Stimulated activated CD4-positive, alpha-beta T cell treated with anti-CD3 and anti-CD28 coated beads, Interleukin-4, amount 100 ng/mL, for 1 hour (primary cell): ENCODE measurements around the gene ABHD12.

Experiments used
- DNase-seq: peaks from one replicate; pipeline ENCODE4 v3.0.0-alpha.2; 2020

The ABHD12 gene

DNA sequence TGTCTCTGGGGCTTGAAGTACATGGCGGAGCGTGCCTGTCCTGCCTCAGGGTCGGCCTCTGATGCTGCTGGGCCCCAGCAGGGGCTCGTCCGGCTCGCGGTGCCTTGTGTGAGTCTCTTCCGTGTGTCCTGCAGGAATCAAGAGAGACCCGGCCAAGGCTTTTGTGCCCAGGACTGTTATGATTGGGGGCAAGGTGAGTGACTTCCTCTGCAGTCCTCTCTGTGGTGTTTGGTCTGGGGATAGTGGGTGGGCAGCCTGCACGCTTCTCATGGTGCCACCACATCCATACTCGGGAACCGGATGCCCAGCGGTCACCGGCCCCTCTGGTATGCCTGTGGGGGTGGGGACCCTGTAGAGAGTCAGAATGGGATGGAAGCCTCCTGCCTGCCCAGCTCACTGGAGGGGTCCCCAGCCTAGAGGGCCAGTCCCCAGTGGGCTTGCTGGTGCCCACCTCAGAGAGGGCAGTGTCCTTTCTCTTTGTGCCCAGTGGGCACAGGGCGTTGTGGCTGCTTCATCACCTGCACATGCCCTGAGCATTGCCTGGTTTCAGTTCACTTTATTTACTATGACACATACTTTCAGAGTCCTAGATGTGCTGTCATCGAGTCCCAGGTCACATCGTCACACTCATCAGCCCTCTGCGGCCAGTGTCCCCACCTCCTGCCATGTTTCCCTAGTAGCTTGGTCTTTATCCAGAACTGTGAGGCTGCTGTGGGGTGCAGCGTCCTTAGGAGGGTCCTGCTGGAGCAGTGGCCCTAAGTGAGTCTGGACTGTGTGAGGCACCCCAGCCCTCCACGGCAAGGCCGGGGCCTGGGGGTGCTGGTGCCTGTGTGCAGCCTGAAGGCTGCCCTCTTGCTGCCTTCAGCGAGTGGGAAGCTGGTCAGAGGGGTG, 102.1 kb downstream of the ABHD12 start:
- no peak for DNase-seq

DNA sequence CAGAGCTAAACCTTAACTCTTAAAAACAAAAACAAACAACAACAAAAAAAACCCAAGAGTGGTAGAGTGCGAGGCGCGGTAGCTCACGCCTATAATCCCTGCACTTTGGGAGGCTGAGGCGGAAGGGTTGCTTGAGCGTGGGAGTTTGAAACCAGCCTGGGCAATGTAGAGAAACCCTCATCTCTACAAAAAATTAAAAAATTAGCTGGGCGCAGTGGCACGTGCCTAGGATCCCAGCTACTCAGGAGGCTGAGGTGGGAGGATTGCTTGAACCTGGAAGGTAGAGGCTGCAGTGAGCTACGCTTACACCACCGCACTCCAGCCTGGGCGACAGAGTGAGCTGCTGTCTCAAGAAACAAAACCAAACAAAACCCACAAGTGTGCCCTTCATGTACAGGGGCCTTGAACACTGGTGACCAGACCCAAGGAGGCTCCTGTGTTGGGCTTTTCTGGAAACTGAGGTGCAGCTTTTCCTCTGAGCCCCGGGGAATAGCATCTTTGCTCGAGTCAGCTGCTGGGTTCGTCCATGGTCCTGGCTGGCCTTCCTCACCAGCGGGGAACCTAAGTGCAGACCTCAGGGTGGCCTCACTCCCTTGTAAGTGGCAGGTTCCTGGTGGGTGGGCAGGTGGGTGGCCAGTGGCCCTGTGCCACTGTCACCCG, 102.9 kb downstream of the ABHD12 start:
- no peak for DNase-seq

DNA sequence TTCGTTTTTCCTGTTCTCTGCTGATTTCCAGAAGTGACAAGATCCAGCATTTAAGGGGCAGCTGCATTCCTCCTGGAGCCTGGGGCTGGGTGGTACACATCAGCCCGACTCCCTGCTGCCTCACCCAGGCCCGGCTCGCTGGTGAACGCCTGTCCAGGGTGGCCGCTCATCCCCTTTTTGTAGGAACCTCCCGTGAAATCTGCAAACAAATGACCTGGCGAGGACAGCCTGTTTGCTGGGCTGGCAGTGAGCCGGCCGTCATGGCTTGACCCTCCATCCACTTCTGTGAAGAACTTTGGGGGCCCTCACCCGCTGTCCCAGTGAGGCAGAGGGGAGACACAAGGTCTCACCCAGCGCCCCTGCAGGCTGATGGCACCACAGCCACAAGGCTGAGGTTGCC, 103.7 kb downstream of the ABHD12 start:
- DNase-seq: no peak

DNA sequence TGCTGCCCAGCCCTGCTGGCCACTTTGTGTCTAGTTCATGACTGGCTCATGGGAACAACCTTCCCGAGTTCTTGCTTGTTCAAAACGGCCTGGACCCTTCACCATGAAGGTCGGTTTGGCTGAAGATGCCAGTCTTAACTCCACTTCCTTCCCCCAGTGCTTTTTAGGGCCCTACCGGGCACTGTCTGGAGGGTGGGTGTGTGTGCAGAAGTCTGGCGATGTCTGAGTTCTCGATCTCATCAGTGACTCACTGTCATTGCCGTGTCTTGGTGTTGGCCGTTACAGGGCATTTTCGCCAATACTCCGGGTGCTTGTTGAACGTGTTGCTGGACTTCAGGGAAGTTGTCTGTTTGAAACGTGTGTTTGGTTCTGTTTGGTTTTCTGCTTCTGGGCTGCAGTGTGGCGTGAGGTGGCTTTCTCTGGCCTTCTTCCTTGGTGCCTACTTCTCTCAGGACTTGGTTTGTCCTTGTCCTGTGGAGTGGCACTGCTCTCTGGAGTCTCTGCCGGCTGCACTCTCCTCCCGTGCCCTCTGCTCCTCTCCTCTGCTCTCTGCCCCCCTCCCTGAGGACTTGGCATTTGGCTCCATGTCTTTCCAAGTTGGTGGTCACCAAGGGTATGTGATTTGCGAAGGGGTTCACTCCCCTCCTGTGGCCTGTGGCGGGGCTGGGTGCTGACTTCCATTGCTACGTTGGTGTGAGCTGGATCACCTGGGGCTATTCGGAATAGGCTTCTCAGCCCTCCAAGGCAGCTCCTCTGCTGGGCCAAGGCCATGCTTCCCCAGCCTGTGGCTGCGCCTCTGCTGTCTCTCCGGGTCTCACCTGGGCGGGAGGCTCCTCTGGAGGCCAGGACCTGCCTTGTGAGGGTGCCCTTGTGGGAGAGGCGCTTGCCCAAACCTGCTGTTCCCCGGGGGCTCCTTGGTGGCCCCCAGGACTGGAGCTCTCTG, 104.5 kb downstream of the ABHD12 start:
- no peak for DNase-seq

DNA sequence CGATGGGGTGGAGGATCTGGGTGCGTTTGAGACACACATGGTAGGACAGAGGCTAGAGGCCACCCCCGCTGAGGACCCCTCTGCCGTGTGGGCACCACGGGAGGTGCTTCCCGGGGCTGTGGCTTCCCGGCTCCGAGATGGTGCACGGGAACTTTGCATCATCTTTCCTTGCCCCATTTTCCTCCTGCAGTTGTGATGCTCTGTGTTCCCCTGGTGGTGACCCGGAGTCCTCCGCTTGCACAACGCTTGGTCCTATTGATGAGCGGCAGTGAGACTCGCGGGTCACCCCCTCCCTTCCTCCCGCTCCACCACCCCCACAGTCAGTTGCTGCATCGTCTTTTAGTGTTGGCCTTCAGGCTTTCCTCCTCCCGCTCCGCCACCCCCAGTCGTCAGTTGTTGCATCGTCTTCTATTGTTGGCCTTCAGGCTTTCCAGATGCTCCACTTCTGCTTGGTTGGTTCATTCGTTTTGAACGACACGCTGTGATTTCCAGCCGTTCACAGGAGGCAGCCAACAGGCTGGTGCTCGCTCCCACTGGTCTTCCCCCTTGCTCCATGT, 105.5 kb downstream of the ABHD12 start:
- DNase-seq: no peak

DNA sequence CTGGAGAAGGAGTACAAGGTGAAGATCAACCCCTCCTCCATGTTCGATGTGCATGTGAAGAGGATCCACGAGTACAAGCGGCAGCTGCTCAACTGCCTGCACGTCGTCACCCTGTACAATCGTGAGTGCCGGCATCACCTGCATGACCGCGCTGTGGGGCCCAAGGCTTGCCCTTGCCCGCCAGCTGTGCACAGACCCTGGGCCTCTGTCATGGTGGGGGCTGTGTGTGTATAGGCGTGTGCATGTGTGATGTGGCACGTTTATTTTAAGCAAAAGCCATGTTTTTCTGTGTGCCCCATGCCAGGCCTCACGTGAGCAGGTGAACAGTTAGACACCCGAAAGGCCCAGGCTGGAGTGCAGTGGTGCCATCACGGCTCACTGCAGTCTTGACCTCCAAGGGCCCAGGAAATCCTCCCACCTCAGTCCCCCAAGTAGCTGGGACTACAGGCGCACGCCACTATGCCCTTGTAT, 106.5 kb downstream of the ABHD12 start:
- DNase-seq: no peak

DNA sequence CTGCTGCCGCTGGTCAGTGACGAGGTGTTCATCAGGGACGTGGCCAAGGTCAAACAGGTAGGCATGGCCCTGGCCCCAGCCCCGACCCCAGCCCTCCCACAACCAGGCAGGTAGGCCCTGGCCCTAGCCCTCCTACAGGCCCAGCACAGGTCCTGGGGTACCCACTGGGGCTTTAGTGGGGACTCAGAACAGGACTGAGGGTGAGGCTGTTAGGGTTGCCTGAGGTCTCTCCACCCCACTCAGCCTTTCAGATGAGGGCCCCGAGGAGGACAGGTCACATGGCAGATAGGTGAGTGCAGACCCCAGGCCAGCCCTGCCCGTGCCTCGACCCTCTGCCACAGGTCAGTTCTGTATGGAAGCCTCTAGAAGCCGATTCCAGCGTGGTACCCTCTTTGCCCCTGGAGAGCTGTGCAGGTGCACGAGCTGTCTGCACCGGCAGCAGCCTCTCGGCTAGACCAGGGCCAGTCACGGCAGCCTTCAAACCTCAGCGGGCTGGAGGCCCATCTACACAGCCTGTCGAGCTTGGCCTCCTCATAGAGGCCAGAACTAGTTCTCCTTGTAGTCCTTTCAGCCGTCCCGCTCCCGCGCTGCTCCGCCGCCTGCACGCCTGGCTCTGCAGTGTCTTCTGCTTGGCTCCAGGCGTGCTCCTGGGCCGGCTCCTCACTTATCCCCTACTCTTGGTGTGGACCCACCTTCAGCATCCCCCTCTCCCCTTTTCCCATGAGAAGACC, 107.2 kb downstream of the ABHD12 start:
- no peak for DNase-seq

DNA sequence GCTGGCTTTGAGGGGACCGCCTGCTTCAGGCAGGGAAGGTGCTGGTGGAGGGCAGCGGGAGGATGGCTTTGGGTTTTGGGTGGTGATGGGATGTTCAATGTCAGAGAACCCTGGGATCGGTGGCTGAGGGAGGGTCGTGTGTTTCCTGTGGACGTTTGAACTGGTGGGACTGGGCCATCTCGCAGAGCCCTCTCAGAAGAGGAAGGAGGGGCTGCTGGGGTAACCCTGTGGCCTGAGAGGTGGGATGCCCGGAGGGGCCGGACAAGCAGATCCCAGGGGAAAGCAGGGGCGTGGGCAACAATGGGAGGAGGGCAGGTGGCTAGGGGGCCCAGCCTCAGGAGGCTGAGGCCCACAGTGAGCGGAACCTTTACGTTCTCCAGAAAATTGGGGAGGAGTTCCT, 107.8 kb downstream of the ABHD12 start:
- DNase-seq: no peak

DNA sequence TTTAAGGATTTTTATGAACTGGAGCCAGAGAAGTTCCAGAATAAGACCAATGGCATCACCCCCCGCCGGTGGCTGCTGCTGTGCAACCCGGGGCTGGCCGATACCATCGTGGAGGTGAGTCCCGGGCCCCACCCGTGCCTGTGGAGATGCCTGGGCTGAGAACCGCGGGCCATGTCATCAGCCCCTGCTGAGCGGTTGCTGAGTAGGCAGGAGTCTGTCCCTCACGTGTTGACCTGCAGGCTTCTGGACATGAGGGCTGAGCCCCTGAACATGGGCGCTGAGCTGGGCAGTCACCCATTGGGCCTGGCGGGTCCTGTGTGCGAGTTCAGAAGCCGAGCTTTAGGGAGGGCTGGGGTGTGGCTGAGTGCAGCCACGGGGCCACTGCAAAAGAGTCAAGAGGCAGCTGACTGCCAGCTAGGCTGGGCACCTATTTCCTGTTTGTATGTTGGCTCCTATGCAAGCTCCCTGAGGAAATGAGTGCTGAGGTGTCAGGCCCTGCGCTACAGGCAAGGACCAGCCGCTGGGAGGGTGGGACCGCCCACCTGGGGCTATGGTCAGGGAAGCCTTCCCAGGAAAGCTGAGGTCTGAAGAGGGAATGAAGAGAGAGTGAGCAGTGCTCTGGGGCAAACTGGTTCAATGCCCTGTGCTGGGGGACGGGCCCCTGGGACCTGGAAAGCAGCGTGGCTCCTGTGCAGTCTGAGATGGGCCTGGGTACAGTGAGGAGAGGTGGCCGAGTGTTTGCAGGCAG, 108.4 kb downstream of the ABHD12 start:
- no peak for DNase-seq

DNA sequence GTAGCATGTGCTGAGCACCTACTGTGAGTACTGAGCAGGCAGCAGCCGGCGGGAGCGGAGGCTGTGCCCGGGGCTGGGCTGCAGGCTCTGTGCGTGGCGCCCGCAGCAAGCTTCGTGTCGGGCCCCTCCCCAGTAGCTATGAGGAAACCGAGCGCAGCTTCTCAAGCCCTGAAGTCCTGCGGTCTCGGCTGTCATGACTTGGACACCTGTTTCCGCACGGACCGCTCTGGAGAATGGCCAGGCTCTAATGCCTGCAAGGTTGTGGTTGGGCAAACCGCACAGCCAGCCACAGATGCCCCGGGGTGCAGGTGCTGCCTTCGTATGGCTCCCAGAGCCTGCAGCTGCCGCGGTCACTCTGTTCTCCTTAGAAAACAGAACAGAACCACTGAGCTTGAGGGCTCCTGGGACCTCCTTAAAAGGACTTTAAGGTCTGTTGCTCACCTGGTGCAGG, 109.1 kb downstream of the ABHD12 start:
- DNase-seq: no peak

DNA sequence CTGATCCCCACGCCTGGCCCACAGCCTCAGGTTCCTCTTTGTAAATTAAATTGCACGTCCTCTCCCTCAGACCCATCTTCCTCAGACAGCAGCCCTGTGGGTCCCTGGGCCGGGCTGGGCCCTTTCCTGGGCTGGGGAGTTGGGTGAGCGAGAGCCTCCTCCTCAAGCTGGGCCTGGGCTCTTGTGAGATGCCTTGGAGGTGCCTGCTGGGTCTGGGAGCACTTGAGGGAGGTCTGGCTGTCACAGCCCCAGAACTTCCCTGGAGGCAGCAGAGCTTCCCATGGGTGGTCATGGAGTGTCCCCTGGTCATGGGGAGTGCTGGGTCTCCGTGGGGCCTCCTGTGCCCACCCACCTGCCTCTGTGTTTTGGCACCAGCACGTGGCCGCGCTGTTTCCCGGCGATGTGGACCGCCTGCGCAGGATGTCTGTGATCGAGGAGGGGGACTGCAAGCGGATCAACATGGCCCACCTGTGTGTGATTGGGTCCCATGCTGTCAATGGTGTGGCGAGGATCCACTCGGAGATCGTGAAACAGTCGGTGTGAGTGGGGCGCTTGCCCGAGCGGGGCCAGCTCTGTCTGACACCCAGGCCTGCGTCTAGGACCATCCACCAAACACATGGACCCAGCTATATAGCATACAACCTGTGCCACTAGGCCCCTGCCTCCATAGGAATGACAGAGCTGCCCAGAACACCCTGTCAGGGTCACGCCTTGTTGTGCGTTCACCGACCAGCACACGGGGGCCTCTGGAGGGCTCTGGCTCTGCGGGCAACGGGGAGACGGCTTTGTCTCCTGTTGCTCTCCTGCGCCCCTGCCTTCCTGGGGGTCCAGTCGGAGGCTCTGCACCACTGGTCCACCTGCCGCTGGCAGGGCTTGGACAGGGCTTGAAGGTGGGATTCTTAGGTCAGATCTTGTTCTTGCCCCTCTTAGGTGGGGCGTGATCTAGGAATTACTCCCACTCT, 109.8 kb downstream of the ABHD12 start:
- DNase-seq: no peak

DNA sequence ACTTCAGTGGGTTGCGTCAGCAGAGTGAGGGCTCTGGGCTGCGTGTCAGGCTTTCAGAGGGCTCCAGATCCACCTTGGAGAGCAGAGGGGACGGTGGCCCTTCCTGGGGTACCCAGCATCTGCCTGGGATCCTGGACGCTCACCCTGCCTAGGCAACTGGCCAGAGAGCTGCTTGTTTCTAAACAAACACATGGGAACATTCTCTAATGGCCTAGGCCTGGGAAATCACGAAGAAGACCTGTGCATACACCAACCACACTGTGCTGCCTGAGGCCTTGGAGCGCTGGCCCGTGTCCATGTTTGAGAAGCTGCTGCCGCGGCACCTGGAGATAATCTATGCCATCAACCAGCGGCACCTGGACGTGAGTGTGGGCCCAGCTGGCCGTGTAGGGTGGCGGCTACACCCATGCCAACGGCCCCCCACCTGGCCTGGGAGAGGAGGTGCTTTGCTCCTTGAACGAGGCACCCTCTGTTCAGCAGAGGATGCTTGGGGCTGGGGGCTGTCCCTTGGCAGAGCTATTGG, 110.5 kb downstream of the ABHD12 start:
- no peak for DNase-seq

DNA sequence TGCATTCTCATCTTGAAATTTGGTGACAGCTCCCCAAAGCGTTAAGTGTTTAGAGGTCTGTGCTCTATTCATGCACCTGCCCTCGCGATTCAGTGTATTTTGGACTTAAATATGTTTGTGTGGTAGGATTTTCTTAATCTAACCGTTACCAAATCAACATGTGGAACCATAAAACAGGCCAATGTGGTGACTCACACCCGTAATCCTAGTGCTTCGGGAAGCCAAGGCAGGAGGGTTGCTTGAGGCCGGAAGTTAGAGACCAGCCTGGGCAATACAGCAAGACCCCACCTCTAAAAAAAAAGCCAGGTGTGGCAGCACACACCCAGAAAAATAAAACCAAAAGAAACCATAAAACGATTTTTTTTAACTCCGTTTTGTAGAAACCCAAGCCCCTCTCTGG, 111.2 kb downstream of the ABHD12 start:
- no peak for DNase-seq

DNA sequence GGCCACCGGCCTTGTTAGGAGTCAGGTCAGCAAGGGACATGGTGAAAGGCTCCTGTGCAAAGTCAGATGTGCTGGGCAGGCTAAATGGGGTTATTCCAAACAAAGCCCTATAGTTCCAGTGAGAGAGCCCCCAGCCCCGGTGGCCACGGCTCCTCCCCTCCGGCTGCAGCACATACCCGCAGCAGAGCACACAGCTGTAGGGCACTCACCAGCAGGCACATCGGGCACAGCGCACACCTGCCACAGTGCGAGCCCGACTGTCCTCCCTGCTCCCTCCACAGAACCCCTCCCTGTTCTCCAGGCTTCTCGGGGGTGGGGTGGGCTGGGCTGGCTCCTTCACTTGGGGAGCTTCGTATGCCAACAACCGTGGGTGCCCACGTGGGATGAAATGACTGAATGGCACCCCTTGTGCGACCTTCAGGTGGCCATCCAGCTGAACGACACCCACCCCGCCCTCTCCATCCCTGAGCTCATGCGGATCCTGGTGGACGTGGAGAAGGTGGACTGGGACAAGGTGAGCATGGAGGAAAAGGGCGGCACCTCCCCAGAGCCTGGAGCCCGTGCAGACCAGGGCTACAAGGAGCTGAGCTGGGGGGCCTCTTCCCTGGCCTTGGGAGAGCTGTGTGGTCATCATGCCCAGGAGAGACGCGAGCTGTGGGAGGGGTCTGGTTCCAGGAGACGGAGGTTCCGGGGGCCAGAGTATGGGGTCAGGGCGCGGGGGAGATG, 111.8 kb downstream of the ABHD12 start:
- DNase-seq: no peak

DNA sequence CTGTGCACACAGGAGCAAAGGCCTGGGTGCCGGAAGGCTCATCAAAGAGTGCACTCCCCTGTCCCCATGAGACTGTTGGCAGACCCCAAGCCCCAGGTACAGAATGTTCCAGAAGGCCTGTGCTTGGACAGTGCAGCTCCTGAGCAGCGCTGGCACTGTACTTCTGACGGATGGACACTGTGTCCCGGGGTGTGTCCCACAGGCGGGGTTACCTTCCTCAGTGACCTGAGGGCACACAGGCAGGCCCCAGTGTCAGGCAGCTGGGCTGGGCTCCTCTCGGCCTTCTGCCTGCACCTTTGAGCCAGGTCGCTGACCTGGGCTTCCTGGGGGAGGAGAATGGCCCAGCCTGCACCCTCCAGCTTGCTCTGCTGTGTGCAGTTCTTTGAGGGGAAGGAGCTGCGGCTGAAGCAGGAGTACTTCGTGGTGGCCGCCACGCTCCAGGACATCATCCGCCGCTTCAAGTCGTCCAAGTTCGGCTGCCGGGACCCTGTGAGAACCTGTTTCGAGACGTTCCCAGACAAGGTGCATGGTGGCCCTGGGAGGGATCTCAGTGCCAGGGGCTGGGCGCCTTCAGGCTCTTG, 112.6 kb downstream of the ABHD12 start:
- no peak for DNase-seq

DNA sequence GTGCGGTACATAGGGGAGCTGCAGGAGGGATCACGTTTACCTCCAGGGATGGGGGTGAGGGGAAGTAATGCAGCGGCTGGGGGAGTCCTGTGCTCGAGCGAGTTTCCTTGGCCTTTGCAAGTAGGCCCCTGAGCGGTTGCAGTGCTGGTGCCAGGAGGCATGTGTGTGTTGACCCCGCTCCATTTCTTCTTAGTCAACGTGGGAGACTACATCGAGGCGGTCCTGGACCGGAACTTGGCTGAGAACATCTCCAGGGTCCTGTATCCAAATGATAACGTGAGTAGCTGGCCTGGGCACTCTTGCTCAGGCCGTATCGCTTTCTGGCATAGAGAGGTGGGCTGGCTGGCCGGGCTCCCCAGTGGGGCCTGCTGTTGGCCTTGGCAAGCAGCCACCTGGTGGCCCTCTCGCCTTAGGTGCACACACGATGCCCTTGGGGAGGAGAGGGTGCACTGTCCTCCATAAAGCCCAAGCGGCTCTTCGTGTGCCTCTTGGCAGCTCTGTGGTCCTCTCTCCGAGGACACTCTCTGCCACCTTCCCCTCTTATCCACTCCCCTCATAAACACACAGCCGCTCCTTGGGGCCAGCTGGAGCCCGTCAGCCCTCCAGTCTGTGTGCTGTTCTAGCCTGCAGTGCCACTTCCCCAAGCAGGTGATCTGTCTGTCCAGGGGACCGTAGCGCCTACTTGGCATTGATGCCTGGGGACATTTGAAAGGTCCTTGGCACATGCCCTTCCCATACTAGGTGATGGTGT, 113.4 kb downstream of the ABHD12 start:
- DNase-seq: no peak

DNA sequence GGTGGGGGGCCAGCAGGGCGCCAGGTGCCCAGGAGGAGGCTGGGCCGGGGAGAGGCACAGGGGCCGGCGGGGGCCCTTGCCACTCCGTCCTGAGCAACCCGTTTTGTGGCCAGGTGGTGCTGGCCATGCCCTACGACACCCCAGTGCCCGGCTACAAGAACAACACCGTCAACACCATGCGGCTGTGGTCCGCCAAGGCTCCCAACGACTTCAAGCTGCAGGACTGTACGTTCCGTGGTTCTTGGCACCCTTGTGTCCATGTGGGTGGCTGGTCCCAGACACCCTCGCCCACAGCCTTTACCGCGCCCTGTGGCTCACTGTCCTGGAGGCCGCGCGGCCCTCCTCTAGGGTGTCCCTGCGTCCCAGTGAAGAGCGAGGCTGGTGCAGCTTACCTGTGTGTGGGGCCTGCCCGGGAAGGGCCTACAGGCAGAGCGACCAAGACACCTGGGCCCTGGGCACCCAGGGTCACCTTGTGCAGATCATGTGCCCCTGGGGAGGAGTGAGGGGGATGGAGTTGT, 114.0 kb downstream of the ABHD12 start:
- no peak for DNase-seq
